ENCODE data around the gene PDAP1. TPM values are rescaled to one million over a fixed set of nuclear protein-coding genes. Genes with fewer than 3 reads are reported as not detected.

Gene PDAP1
- total and polyA plus RNA-seq, 2 of the 13 experiments (the other 11 are each of a cell fraction or from before 2014, with no cell fraction given) = 13.0 to 100 TPM

- TF ChIP-seq ZNF138 (CRISPR knock-in tag; IDR thresholded peaks at IDR 0.05; ENCODE audit: low read depth) = no peak
- TF ChIP-seq ZNF749 (CRISPR knock-in tag; IDR thresholded peaks at IDR 0.05; ENCODE audit: borderline replicate concordance) = no peak
- no peak for TF ChIP-seq BCL6 (CRISPR knock-in tag; IDR thresholded peaks at IDR 0.05)
- TF ChIP-seq HNRNPK (IDR thresholded peaks at IDR 0.05; ENCODE audit: low read depth, low read length, poor library complexity, severe bottlenecking) = peak; percentile 32
- TF ChIP-seq ATM (IDR thresholded peaks at IDR 0.05; ENCODE audit: borderline replicate concordance) = no peak
- TF ChIP-seq ZNF274 (CRISPR knock-in tag; IDR thresholded peaks at IDR 0.05) = 0 out of 2 replicates have a peak, but pooled peaks have one; percentile 32
- no peak for TF ChIP-seq GTF2F1 (IDR thresholded peaks at IDR 0.05; ENCODE audit: low read length)
- no peak; the same call in 1 of the 2 replicates for TF ChIP-seq IKZF5 (CRISPR knock-in tag; IDR thresholded peaks at IDR 0.05)
- no peak for TF ChIP-seq ZNF3 (CRISPR knock-in tag; IDR thresholded peaks at IDR 0.05)
- TF ChIP-seq ZBED4 (CRISPR knock-in tag; IDR thresholded peaks at IDR 0.05; ENCODE audit: borderline replicate concordance) = no peak; the same call in 1 of the 2 replicates
- peak; percentile 37; the same call in 1 of the 2 replicates for TF ChIP-seq GFI1 (CRISPR knock-in tag; IDR thresholded peaks at IDR 0.05; ENCODE audit: borderline replicate concordance)
- TF ChIP-seq ZBTB10 (CRISPR knock-in tag; IDR thresholded peaks at IDR 0.05; ENCODE audit: borderline replicate concordance) = no peak
- TF ChIP-seq ZFP1 (CRISPR knock-in tag; IDR thresholded peaks at IDR 0.05) = no peak
- peak; percentile 87 for TF ChIP-seq ZNF501 (CRISPR knock-in tag; IDR thresholded peaks at IDR 0.05)
- peak; percentile 24; the same call in 1 of the 2 replicates for TF ChIP-seq ZFP90 (CRISPR knock-in tag; IDR thresholded peaks at IDR 0.05; ENCODE audit: borderline replicate concordance)
- no peak for TF ChIP-seq KLF11 (CRISPR knock-in tag; IDR thresholded peaks at IDR 0.05)
- TF ChIP-seq IKZF4 (CRISPR knock-in tag; IDR thresholded peaks at IDR 0.05; ENCODE audit: borderline replicate concordance, low read depth, not compliant biosample characterization) = peak; percentile 75
- TF ChIP-seq UBTF (CRISPR knock-in tag; IDR thresholded peaks at IDR 0.05) = peak; percentile 56
Observed at GRCh38 chr7:99374111-99375064, 34.0 kb downstream of the PDAP1 start, which contains the start of gene ARPC1B (continued).
